IMR-90 (cell line): ENCODE measurements around the gene HOXD9. TPM values are rescaled to one million over a fixed set of nuclear protein-coding genes. Genes with fewer than 3 reads are reported as not detected.

ENCODE experiments used
- ATAC-seq: fragments of 200-7000 bp; cut with Tn5 transposase; 2 replicates; pipeline ENCODE4 v1.9.1; 2020; ENCODE audit warnings: low read depth, mild to moderate bottlenecking, moderate library complexity
- BruUV-seq: library from RNA; stranded (reverse); fragments of 400-500 nt; replicated peaks from 2 replicates; lab custom pipeline; 2021; lab: Mats Ljungman, UMichigan
- CTCF ChIA-PET: fragments of 300-600 bp; formaldehyde crosslinking; extraction: SDS; loops from one replicate; lab custom pipeline; 2021; ENCODE audit warnings: antibody characterized with exemption; lab: Yijun Ruan, JAX
- POLR2A ChIA-PET: fragments of 300-600 bp; sonication (Branson Sonifier 250); formaldehyde crosslinking; loops from one replicate; lab custom pipeline; 2022; ENCODE audit warnings: antibody characterized with exemption; ENCODE audit not compliant: unreplicated experiment; lab: Charles Lee
- DNase-seq: peaks from one replicate; pipeline ENCODE4 v3.0.0; 2013
- H2AFZ ChIP-seq: replicated peaks from 2 replicates; pipeline ENCODE3; 2013; ENCODE audit warnings: low read length, mild to moderate bottlenecking; ENCODE audit not compliant: poor library complexity
- H2AK5ac ChIP-seq: 2 replicates; pipeline ENCODE4 v1.6.1; 2013; ENCODE audit warnings: low read depth, low read length, inconsistent platforms
- H2AK9ac ChIP-seq: replicated peaks from 2 replicates; pipeline ENCODE3; 2013; ENCODE audit warnings: mild to moderate bottlenecking, low read depth, low read length, moderate library complexity; ENCODE audit not compliant: poor library complexity
- H2BK120ac ChIP-seq: 2 replicates; pipeline ENCODE4 v1.6.1; 2013; ENCODE audit warnings: low read depth, low read length, inconsistent platforms
- H2BK15ac ChIP-seq: 3 replicates; pipeline ENCODE4 v1.6.1; 2013; ENCODE audit warnings: low read depth, low read length, inconsistent platforms
- H2BK20ac ChIP-seq: 2 replicates; pipeline ENCODE4 v1.6.1; 2013; ENCODE audit warnings: low read depth, mild to moderate bottlenecking, inconsistent platforms, low read length, moderate library complexity
- H2BK5ac ChIP-seq: 2 replicates; pipeline ENCODE4 v1.6.1; 2013; ENCODE audit warnings: mild to moderate bottlenecking, low read depth, low read length, inconsistent platforms; ENCODE audit not compliant: poor library complexity, severe bottlenecking
- H3K14ac ChIP-seq: replicated peaks from 2 replicates; pipeline ENCODE4 v1.6.1; 2013; ENCODE audit warnings: low read depth, low read length, inconsistent platforms
- H3K18ac ChIP-seq: 2 replicates; pipeline ENCODE4 v1.6.1; 2013; ENCODE audit warnings: low read depth, low read length, control low read depth
- H3K23ac ChIP-seq: 2 replicates; pipeline ENCODE4 v1.6.1; 2013; ENCODE audit warnings: low read depth, low read length, inconsistent platforms
- H3K27ac ChIP-seq: 2 replicates; pipeline ENCODE4 v1.5.1; 2013; ENCODE audit warnings: mild to moderate bottlenecking, control low read depth, low read length; ENCODE audit not compliant: insufficient read depth
- H3K27me3 ChIP-seq: 2 replicates; pipeline ENCODE4 v1.6.1; 2013; ENCODE audit warnings: low read length; ENCODE audit not compliant: control insufficient read depth, insufficient read depth
- H3K36me3 ChIP-seq: 2 replicates; pipeline ENCODE4 v1.6.1; 2013; ENCODE audit warnings: low read length, mixed read lengths; ENCODE audit not compliant: control insufficient read depth, insufficient read depth
- H3K4ac ChIP-seq: 2 replicates; pipeline ENCODE4 v1.6.1; 2013; ENCODE audit warnings: low read depth, low read length, inconsistent platforms
- H3K4me1 ChIP-seq: 2 replicates; pipeline ENCODE4 v1.6.1; 2013; ENCODE audit warnings: low read length, mixed read lengths; ENCODE audit not compliant: control insufficient read depth, insufficient read depth
- H3K4me2 ChIP-seq: 2 replicates; pipeline ENCODE4 v1.6.1; 2013; ENCODE audit warnings: low read depth, mild to moderate bottlenecking, control low read depth, low read length, moderate library complexity
- H3K4me3 ChIP-seq: 2 replicates; pipeline ENCODE4 v1.5.1; 2013; ENCODE audit warnings: low read depth, mild to moderate bottlenecking, control low read depth, low read length, moderate library complexity; ENCODE audit not compliant: insufficient read depth
- H3K56ac ChIP-seq: 2 replicates; pipeline ENCODE4 v1.6.1; 2013; ENCODE audit warnings: low read length, inconsistent platforms; ENCODE audit not compliant: insufficient read depth; ENCODE audit errors: extremely low read depth
- H3K79me1 ChIP-seq, 2 experiments: 2 replicates each; pipeline ENCODE4 v1.6.1; 2013; ENCODE audit warnings: low read length in 2 of 2, inconsistent platforms in 1 of 2, low read depth in 1 of 2
- H3K9ac ChIP-seq: 2 replicates; pipeline ENCODE4 v1.6.1; 2013; ENCODE audit warnings: low read depth, low read length, control low read depth
- H3K9me1 ChIP-seq: 2 replicates; pipeline ENCODE4 v1.6.1; 2013; ENCODE audit warnings: low read length, inconsistent platforms; ENCODE audit not compliant: insufficient read depth
- H3K9me3 ChIP-seq: 2 replicates; pipeline ENCODE4 v1.6.1; 2013; ENCODE audit warnings: low read length; ENCODE audit not compliant: control insufficient read depth, insufficient read depth
- H4K20me1 ChIP-seq: 2 replicates; pipeline ENCODE4 v1.6.1; 2013; ENCODE audit warnings: low read length, inconsistent platforms; ENCODE audit not compliant: insufficient read depth
- H4K5ac ChIP-seq: 2 replicates; pipeline ENCODE4 v1.6.1; 2013; ENCODE audit warnings: mild to moderate bottlenecking, low read depth, low read length, control low read depth
- H4K8ac ChIP-seq, 2 experiments: 2 replicates each; pipeline ENCODE4 v1.6.1; 2013; ENCODE audit warnings: low read depth in 2 of 2, low read length in 2 of 2, control low read depth in 1 of 2, inconsistent platforms in 1 of 2
- H4K91ac ChIP-seq: 2 replicates; pipeline ENCODE4 v1.6.1; 2013; ENCODE audit warnings: low read depth, low read length, inconsistent platforms; ENCODE audit not compliant: insufficient read depth
- BHLHE40 ChIP-seq: fragments of 150-350 bp; IDR thresholded peaks from 2 replicates; pipeline ENCODE4 v1.6.1; 2016; ENCODE audit warnings: mild to moderate bottlenecking, low read depth, low read length
- CEBPB ChIP-seq: IDR thresholded peaks from 2 replicates; pipeline ENCODE4 v1.6.1; 2012; ENCODE audit warnings: low read depth, low read length, improper control_type of control experiment
- CHD1 ChIP-seq: IDR thresholded peaks from 2 replicates; pipeline ENCODE4 v1.6.1; 2012; ENCODE audit warnings: low read depth, low read length, improper control_type of control experiment
- NFE2L2 ChIP-seq: fragments of 150-350 bp; IDR thresholded peaks from 2 replicates; pipeline ENCODE4 v1.6.1; 2016; ENCODE audit warnings: low read depth, mild to moderate bottlenecking, low read length
- SMC3 ChIP-seq: fragments of 150-350 bp; IDR thresholded peaks from 2 replicates; pipeline ENCODE4 v1.6.1; 2016; ENCODE audit warnings: low read depth, mild to moderate bottlenecking, antibody characterized with exemption, low read length, moderate library complexity
- WGBS, 2 experiments: methylation state at CpG; one replicate each; pipeline versions ENCODE4 v1.1.5 to v1.1.7; 2013; ENCODE audit warnings: missing lambda C conversion rate in 2 of 2; ENCODE audit not compliant: insufficient read length in 1 of 2; ENCODE audit errors: extremely low coverage in 2 of 2; 5-methylcytosine and 5-hydroxymethylcytosine counted together
- dilution Hi-C: fragments of 300-500 bp; cut with HindIII; formaldehyde crosslinking; loops from one replicate; pipeline ENCODE4 v1.14.3; 2018; ENCODE audit warnings: low sequenced_read_pairs; ENCODE audit not compliant: unreplicated experiment
- in situ Hi-C: fragments of 300-500 bp; cut with MboI; formaldehyde crosslinking; loops from 3 replicates; pipeline ENCODE4 v1.14.3; 2019; ENCODE audit warnings: low sequenced_read_pairs, inconsistent platforms, mixed read lengths
- intact Hi-C: fragments of 100-400 bp; cut with micrococcal nuclease; formaldehyde crosslinking; loops from 2 replicates; pipeline ENCODE4 v1.10.0; 2022
- polyA plus RNA-seq, 3 experiments: library from polyadenylated mRNA; depleted of rRNA; stranded (reverse); fragments of >200 nt; gene quantifications; 2 replicates each; pipeline ENCODE4 v1.2.3, GENCODE V29; 2012; ENCODE audit warnings: low replicate concordance in 1 of 3
- total RNA-seq: library from RNA; depleted of rRNA; stranded (reverse); fragments of >200 nt; gene quantifications from 2 replicates; pipeline ENCODE4 v1.2.3, GENCODE V29; 2012
- TF ChIP-seq, protein P1 (sequence below): fragments of 150-350 bp; IDR thresholded peaks from 2 replicates; pipeline ENCODE4 v1.6.1; 2017; ENCODE audit warnings: mild to moderate bottlenecking, antibody characterized with exemption, low read length, low read depth

HOXD9 gene
- total and polyA plus RNA-seq, 2 of the 4 experiments (the other 2 are of a cell fraction): not detected

GRCh38 chr2:176103742-176104315 is 18.7 kb upstream of the HOXD9 start:
- no peak overlapping the region for H2BK20ac ChIP-seq
- ChIA-PET POLR2A (no interaction called here), CTCF (interaction anchor here (0.7 to 1.6 kb wide), 3 partner anchors 23 to 852 kb away, joined by 3 to 5 read pairs (median 4); no protein-coding TSS in a partner anchor)
- H3K4me3 ChIP-seq: no peak overlapping the region
- dilution Hi-C loops (no loop called here), intact Hi-C loops (no loop called here), in situ Hi-C loops (no loop called here)
- H2BK15ac ChIP-seq: no peak overlapping the region
- H3K4me2 ChIP-seq: no peak overlapping the region
- no peak overlapping the region for H3K56ac ChIP-seq
- H3K14ac ChIP-seq: no peak overlapping the region
- no peak overlapping the region for H3K4ac ChIP-seq
- H3K79me1 ChIP-seq: no peaks in the 10 kb centered on the region
- H3K9ac ChIP-seq: no peak overlapping the region
- H2BK5ac ChIP-seq: no peak overlapping the region
- 20% methylated on average over 1 of the region's 17 CpGs; no CpG with 5 or more reads in 1 of the 2 experiments for WGBS, 2 experiments
- DNase-seq (no peak), ATAC-seq (no peak)
- H3K9me3 ChIP-seq: peaks cover 4% of the 10 kb centered on the region; the same call in 1 of the 2 replicates
- H3K4me1 ChIP-seq: no peaks in the 10 kb centered on the region
- H3K27ac ChIP-seq: no peak overlapping the region
- H3K27me3 ChIP-seq: peaks cover 94% of the 10 kb centered on the region
- H2BK120ac ChIP-seq: no peak overlapping the region
- TF ChIP-seq BHLHE40 (no peak), NFE2L2 (no peak), SMC3 (no peak), CHD1 (no peak), CEBPB (no peak)
- TF ChIP-seq, protein P1, sequence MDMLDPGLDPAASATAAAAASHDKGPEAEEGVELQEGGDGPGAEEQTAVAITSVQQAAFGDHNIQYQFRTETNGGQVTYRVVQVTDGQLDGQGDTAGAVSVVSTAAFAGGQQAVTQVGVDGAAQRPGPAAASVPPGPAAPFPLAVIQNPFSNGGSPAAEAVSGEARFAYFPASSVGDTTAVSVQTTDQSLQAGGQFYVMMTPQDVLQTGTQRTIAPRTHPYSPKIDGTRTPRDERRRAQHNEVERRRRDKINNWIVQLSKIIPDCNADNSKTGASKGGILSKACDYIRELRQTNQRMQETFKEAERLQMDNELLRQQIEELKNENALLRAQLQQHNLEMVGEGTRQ: no peak
- no peak overlapping the region for H3K23ac ChIP-seq
- H3K9me1 ChIP-seq: no peaks in the 10 kb centered on the region
- no peak overlapping the region for H4K91ac ChIP-seq
- H4K20me1 ChIP-seq: no peaks in the 10 kb centered on the region
- H3K18ac ChIP-seq: no peak overlapping the region
- no peak overlapping the region for H2AFZ ChIP-seq
- H2AK5ac ChIP-seq: no peak overlapping the region
- H3K36me3 ChIP-seq: no peaks in the 10 kb centered on the region
- no peak overlapping the region for H4K8ac ChIP-seq
- no peak overlapping the region for H2AK9ac ChIP-seq
- BruUV-seq: no TSS peak
- H4K5ac ChIP-seq: no peak overlapping the region
